ENCODE results near the gene MRPS23. TPM values are rescaled to one million over a fixed set of nuclear protein-coding genes. Genes with fewer than 3 reads are reported as not detected.

MRPS23 gene
- total and polyA plus RNA-seq, 2 of the 13 experiments (the other 11 are each of a cell fraction or from before 2014, with no cell fraction given), result 63.2 to 181 TPM

- TF ChIP-seq MXD4 (CRISPR knock-in tag; IDR thresholded peaks at IDR 0.05), result no peak
- TF ChIP-seq, protein P1, sequence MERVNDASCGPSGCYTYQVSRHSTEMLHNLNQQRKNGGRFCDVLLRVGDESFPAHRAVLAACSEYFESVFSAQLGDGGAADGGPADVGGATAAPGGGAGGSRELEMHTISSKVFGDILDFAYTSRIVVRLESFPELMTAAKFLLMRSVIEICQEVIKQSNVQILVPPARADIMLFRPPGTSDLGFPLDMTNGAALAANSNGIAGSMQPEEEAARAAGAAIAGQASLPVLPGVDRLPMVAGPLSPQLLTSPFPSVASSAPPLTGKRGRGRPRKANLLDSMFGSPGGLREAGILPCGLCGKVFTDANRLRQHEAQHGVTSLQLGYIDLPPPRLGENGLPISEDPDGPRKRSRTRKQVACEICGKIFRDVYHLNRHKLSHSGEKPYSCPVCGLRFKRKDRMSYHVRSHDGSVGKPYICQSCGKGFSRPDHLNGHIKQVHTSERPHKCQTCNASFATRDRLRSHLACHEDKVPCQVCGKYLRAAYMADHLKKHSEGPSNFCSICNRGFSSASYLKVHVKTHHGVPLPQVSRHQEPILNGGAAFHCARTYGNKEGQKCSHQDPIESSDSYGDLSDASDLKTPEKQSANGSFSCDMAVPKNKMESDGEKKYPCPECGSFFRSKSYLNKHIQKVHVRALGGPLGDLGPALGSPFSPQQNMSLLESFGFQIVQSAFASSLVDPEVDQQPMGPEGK (CRISPR knock-in tag; IDR thresholded peaks at IDR 0.05), result peak; percentile 55
- TF ChIP-seq ETV5 (CRISPR knock-in tag; IDR thresholded peaks at IDR 0.05; ENCODE audit: borderline replicate concordance), result peak; percentile 31
- 0 out of 2 replicates have a peak, but pooled peaks have one; percentile 23 for TF ChIP-seq MXD3 (CRISPR knock-in tag; IDR thresholded peaks at IDR 0.05)
- no peak for TF ChIP-seq ZNF367 (CRISPR knock-in tag; IDR thresholded peaks at IDR 0.05; ENCODE audit: borderline replicate concordance)
- TF ChIP-seq XRCC5 (optimal IDR thresholded peaks at IDR 0.05; ENCODE audit: low read length), result peak; percentile 98
- 0 out of 2 replicates have a peak, but pooled peaks have one; percentile 9 for TF ChIP-seq ZNF136 (CRISPR knock-in tag; IDR thresholded peaks at IDR 0.05; ENCODE audit: low read depth)
- peak; percentile 45; the same call in 1 of the 2 replicates for TF ChIP-seq KDM5B (CRISPR knock-in tag; IDR thresholded peaks at IDR 0.05; ENCODE audit: borderline replicate concordance)
- TF ChIP-seq ZNF788 (CRISPR knock-in tag; IDR thresholded peaks at IDR 0.05; ENCODE audit: borderline replicate concordance), result peak; percentile 42; the same call in 1 of the 2 replicates
- no peak for TF ChIP-seq ZNF317 (CRISPR knock-in tag; IDR thresholded peaks at IDR 0.05)
- TF ChIP-seq ZNF746 (CRISPR knock-in tag; IDR thresholded peaks at IDR 0.05), result 0 out of 2 replicates have a peak, but pooled peaks have one; percentile 46
- TF ChIP-seq ZNF737 (CRISPR knock-in tag; IDR thresholded peaks at IDR 0.05; ENCODE audit: borderline replicate concordance), result no peak; the same call in 1 of the 2 replicates
- 0 out of 2 replicates have a peak, but pooled peaks have one; percentile 62 for TF ChIP-seq ARNT2 (CRISPR knock-in tag; IDR thresholded peaks at IDR 0.05; ENCODE audit: low read depth)
- TF ChIP-seq ATRX (CRISPR knock-in tag; IDR thresholded peaks at IDR 0.05; ENCODE audit: borderline replicate concordance), result no peak; the same call in 1 of the 2 replicates
- no peak for TF ChIP-seq ZNF678 (CRISPR knock-in tag; IDR thresholded peaks at IDR 0.05)
- peak; percentile 61; the same call in 1 of the 2 replicates for TF ChIP-seq ZNF274 (CRISPR knock-in tag; IDR thresholded peaks at IDR 0.05)
- TF ChIP-seq ZNF430 (CRISPR knock-in tag; IDR thresholded peaks at IDR 0.05), result peak; percentile 83
- 0 out of 2 replicates have a peak, but pooled peaks have one; percentile 69 for TF ChIP-seq HNRNPL (IDR thresholded peaks at IDR 0.05; ENCODE audit: low read depth, low read length)
- TF ChIP-seq MAZ (IDR thresholded peaks at IDR 0.05; ENCODE audit: borderline replicate concordance, low read depth, low read length), result peak; percentile 16; the same call in 1 of the 2 replicates
- TF ChIP-seq MAZ (CRISPR knock-in tag; IDR thresholded peaks at IDR 0.05; ENCODE audit: low read depth), result peak; percentile 80
- TF ChIP-seq, protein P2, sequence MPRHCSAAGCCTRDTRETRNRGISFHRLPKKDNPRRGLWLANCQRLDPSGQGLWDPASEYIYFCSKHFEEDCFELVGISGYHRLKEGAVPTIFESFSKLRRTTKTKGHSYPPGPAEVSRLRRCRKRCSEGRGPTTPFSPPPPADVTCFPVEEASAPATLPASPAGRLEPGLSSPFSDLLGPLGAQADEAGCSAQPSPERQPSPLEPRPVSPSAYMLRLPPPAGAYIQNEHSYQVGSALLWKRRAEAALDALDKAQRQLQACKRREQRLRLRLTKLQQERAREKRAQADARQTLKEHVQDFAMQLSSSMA (CRISPR knock-in tag; IDR thresholded peaks at IDR 0.05), result peak; percentile 93; the same call in 1 of the 2 replicates
- TF ChIP-seq LBX2 (CRISPR knock-in tag; IDR thresholded peaks at IDR 0.05; ENCODE audit: borderline replicate concordance), result no peak
These were observed 42.4 kb upstream of the MRPS23 start (continued) for GRCh38 chr17:57892146-57892819.

All from HepG2 (cell line).